GM23338 (cell line): ENCODE data around the gene RAVER1. TPM values are rescaled to one million over a fixed set of nuclear protein-coding genes. Genes with fewer than 3 reads are reported as not detected.
"Not testable (repeated sequence)": the region's sequence is repeated elsewhere in the genome, so short reads cannot be mapped to it uniquely, and the experiment has no call there.

Experiments used
- ATAC-seq: fragments of 200-7000 bp; cut with Tn5 transposase; 3 replicates; pipeline ENCODE4 v1.9.1; 2020
- DNase-seq: peaks from one replicate; pipeline ENCODE4 v3.0.0-alpha.2; 2015; ENCODE audit warnings: low spot score
- H2AFZ ChIP-seq: fragments of 200-600 bp; sonication (generic); 2 replicates; pipeline ENCODE4 v1.8.0; 2016; ENCODE audit warnings: antibody characterized with exemption, mild to moderate bottlenecking, moderate library complexity
- H3F3A ChIP-seq: fragments of 200-600 bp; sonication (generic); replicated peaks from 2 replicates; pipeline ENCODE4 v1.8.0; 2017; ENCODE audit warnings: antibody characterized with exemption, mixed run types, low read depth
- H3K27ac ChIP-seq: fragments of 200-600 bp; sonication (generic); 2 replicates; pipeline ENCODE4 v1.6.1; 2016; ENCODE audit warnings: low read depth
- H3K27me3 ChIP-seq: fragments of 200-600 bp; sonication (generic); 2 replicates; pipeline ENCODE4 v1.8.0; 2016; ENCODE audit warnings: mild to moderate bottlenecking, mixed run types, moderate library complexity; ENCODE audit not compliant: insufficient read depth
- H3K36me3 ChIP-seq: fragments of 200-600 bp; sonication (generic); 2 replicates; pipeline ENCODE4 v1.8.0; 2016; ENCODE audit warnings: mild to moderate bottlenecking; ENCODE audit not compliant: insufficient read depth
- H3K4me1 ChIP-seq: fragments of 200-600 bp; sonication (generic); 2 replicates; pipeline ENCODE4 v1.8.0; 2016; ENCODE audit warnings: mild to moderate bottlenecking, moderate library complexity; ENCODE audit not compliant: insufficient read depth
- H3K4me2 ChIP-seq: fragments of 200-600 bp; sonication (generic); 2 replicates; pipeline ENCODE4 v1.7.1; 2017; ENCODE audit warnings: mixed run types
- H3K4me3 ChIP-seq: fragments of 200-600 bp; sonication (generic); 2 replicates; pipeline ENCODE4 v1.6.1; 2016; ENCODE audit warnings: mixed run types
- H3K79me2 ChIP-seq: fragments of 200-600 bp; sonication (generic); replicated peaks from 2 replicates; pipeline ENCODE4 v1.8.0; 2017; ENCODE audit warnings: mild to moderate bottlenecking; ENCODE audit not compliant: insufficient read depth
- H3K9me2 ChIP-seq: fragments of 200-600 bp; sonication (generic); 2 replicates; pipeline ENCODE4 v1.8.0; 2017; ENCODE audit not compliant: insufficient read depth
- H4K20me1 ChIP-seq: fragments of 200-600 bp; sonication (generic); replicated peaks from 2 replicates; pipeline ENCODE4 v1.8.0; 2017; ENCODE audit warnings: mild to moderate bottlenecking; ENCODE audit not compliant: insufficient read depth
- H3K27ac Mint-ChIP-seq: 2 replicates; pipeline ENCODE4 v1.8.0; 2020; ENCODE audit warnings: inconsistent platforms, mild to moderate bottlenecking, moderate library complexity, mixed read lengths
- H3K27me3 Mint-ChIP-seq: 3 replicates; pipeline ENCODE4 v1.8.0; 2022; ENCODE audit warnings: low read depth, mild to moderate bottlenecking, moderate library complexity, mixed read lengths, inconsistent platforms; ENCODE audit not compliant: insufficient read depth, poor library complexity
- H3K36me3 Mint-ChIP-seq: 3 replicates; pipeline ENCODE4 v1.8.0; 2021; ENCODE audit warnings: low read depth, mild to moderate bottlenecking, inconsistent platforms, moderate library complexity, mixed read lengths
- H3K4me1 Mint-ChIP-seq: 3 replicates; pipeline ENCODE4 v1.8.0; 2020; ENCODE audit warnings: mild to moderate bottlenecking, inconsistent platforms, mixed read lengths
- H3K4me3 Mint-ChIP-seq: 3 replicates; pipeline ENCODE4 v1.8.0; 2021; ENCODE audit warnings: moderate library complexity, mild to moderate bottlenecking, inconsistent platforms, mixed read lengths
- H3K9me3 Mint-ChIP-seq: 3 replicates; pipeline ENCODE4 v1.8.0; 2020; ENCODE audit warnings: moderate library complexity, mild to moderate bottlenecking, inconsistent platforms, mixed read lengths
- CREB1 ChIP-seq: fragments of 250-450 bp; sonication (Bioruptor Pico); IDR thresholded peaks from 2 replicates; pipeline ENCODE4 v1.5.0; 2020; ENCODE audit warnings: low read depth, mild to moderate bottlenecking, moderate library complexity
- CTCF ChIP-seq, 2 experiments: fragments of 200-600 bp in 1 of 2; sonication (generic) in 1 of 2; conservative IDR thresholded peaks; 2 replicates each; pipeline versions ENCODE4 v1.5.1 to v1.6.1; 2016 to 2017; ENCODE audit warnings: antibody characterized with exemption in 2 of 2, low read depth in 2 of 2, mild to moderate bottlenecking in 2 of 2, moderate library complexity in 1 of 2
- EZH2 ChIP-seq: fragments of 200-600 bp; sonication (generic); IDR thresholded peaks from one replicate; pipeline ENCODE4 v1.8.0; 2017; ENCODE audit warnings: antibody characterized with exemption, mild to moderate bottlenecking, low read depth; ENCODE audit not compliant: unreplicated experiment
- EZH2phosphoT487 ChIP-seq: fragments of 200-600 bp; sonication (generic); IDR thresholded peaks from one replicate; pipeline ENCODE4 v1.8.1; 2018; ENCODE audit warnings: antibody characterized with exemption; ENCODE audit not compliant: unreplicated experiment
- JUNB ChIP-seq: IDR thresholded peaks from one replicate; pipeline ENCODE4 v1.6.1; 2016; ENCODE audit warnings: antibody characterized with exemption; ENCODE audit not compliant: unreplicated experiment
- NANOG ChIP-seq: IDR thresholded peaks from 2 replicates; pipeline ENCODE4 v1.6.1; 2016; ENCODE audit warnings: antibody characterized with exemption, borderline replicate concordance
- POLR2AphosphoS5 ChIP-seq: IDR thresholded peaks from 2 replicates; pipeline ENCODE4 v1.6.1; 2016; ENCODE audit warnings: antibody characterized with exemption, low read depth
- REST ChIP-seq: IDR thresholded peaks from one replicate; pipeline ENCODE4 v1.6.1; 2018; ENCODE audit warnings: antibody characterized with exemption; ENCODE audit not compliant: unreplicated experiment
- STAT1 ChIP-seq: IDR thresholded peaks from one replicate; pipeline ENCODE4 v1.6.1; 2016; ENCODE audit warnings: antibody characterized with exemption; ENCODE audit not compliant: unreplicated experiment
- ZNF114 ChIP-seq: fragments of 250-450 bp; sonication (Bioruptor Pico); IDR thresholded peaks from 2 replicates; pipeline ENCODE4 v1.5.0; 2020; ENCODE audit warnings: mild to moderate bottlenecking, moderate library complexity
- ZNF331 ChIP-seq: fragments of 250-450 bp; sonication (Bioruptor Pico); IDR thresholded peaks from 2 replicates; pipeline ENCODE4 v1.5.0; 2020; ENCODE audit warnings: low read depth, mild to moderate bottlenecking, moderate library complexity
- polyA plus RNA-seq: library from polyadenylated mRNA; unstranded; fragments of >200 nt; fragmentation: Nextera tagmentation; extraction: Ambion mirVana; gene quantifications from 2 replicates; pipeline ENCODE4 v1.2.1, GENCODE V29; 2016
- total RNA-seq: library from RNA; depleted of rRNA; stranded (reverse); fragments of >200 nt; shearing (Covaris generic); gene quantifications from 2 replicates; pipeline ENCODE4 v1.2.3, GENCODE V29; 2014

The RAVER1 gene
- total and polyA plus RNA-seq, 2 experiments from 2014 or later: 25.5 to 88.3 TPM

DNA sequence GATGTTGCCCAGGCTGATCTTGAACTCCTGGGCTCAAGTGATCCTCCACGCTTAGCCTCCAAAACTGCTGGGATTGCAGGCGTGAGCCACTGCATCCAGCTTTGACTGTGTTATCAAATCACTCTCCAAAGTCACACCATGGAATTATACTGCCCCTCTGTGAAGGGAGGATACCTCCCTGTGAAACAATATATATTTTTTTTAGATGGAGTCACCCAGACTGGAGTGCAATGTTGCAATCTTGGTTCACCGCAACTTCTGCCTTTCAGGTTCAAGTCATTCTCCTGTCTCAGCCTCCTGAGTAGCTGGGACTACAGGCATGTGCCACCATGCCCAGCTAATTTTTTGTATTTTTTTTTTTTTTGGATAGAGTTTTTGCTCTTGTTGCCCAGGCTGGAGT, 39.4 kb upstream of the RAVER1 start:
- Histone ChIP-seq H3K4me3 (no peak overlapping the region), H3K4me1 (no peaks in the 10 kb centered on the region), H3K4me2 (no peak overlapping the region), H3K36me3 (no peaks in the 10 kb centered on the region), H4K20me1 (no peaks in the 10 kb centered on the region; the same call in 1 of the 2 replicates), H3F3A (no peaks in the 10 kb centered on the region), H2AFZ (no peak overlapping the region), H3K79me2 (no peaks in the 10 kb centered on the region), H3K9me2 (no peaks in the 10 kb centered on the region), H3K27me3 (no peaks in the 10 kb centered on the region), H3K27ac (no peak overlapping the region)
- ATAC-seq (no peak), DNase-seq (no peak)
- H3K36me3 Mint-ChIP-seq: peaks cover 26% of the 10 kb centered on the region
- H3K27me3 Mint-ChIP-seq: peaks cover 7% of the 10 kb centered on the region
- H3K4me3 Mint-ChIP-seq: no peak overlapping the region
- no peak for TF ChIP-seq ZNF114 (CRISPR knock-in tag)
- TF ChIP-seq JUNB: no peak
- no peak for TF ChIP-seq EZH2
- TF ChIP-seq ZNF331 (CRISPR knock-in tag): no peak
- TF ChIP-seq EZH2phosphoT487: no peak
- no peak for TF ChIP-seq NANOG
- no peak for TF ChIP-seq REST
- no peak overlapping the region for H3K27ac Mint-ChIP-seq
- H3K9me3 Mint-ChIP-seq: no peaks in the 10 kb centered on the region
- no peaks in the 10 kb centered on the region for H3K4me1 Mint-ChIP-seq

GRCh38 chr19:10368101-10368803, 34.9 kb upstream of the RAVER1 start:
- no peak overlapping the region for H3K4me2 ChIP-seq
- no peak overlapping the region for H3K4me3 ChIP-seq
- no peaks in the 10 kb centered on the region for H3K79me2 ChIP-seq
- H3F3A ChIP-seq: no peaks in the 10 kb centered on the region
- ATAC-seq (peak; percentile 76), DNase-seq (peak; percentile 36)
- H3K36me3 Mint-ChIP-seq: peaks cover 32% of the 10 kb centered on the region
- no peaks in the 10 kb centered on the region for H3K27me3 ChIP-seq
- no peak for TF ChIP-seq CTCF (conservative IDR thresholded peaks at IDR 0.05; ENCODE audit: low read depth in 2 of 2)
- no peak for TF ChIP-seq JUNB
- TF ChIP-seq STAT1: no peak
- TF ChIP-seq ZNF331 (CRISPR knock-in tag): no peak
- TF ChIP-seq CREB1 (CRISPR knock-in tag): no peak
- no peak for TF ChIP-seq POLR2AphosphoS5
- no peak for TF ChIP-seq NANOG
- no peak overlapping the region for H3K27ac Mint-ChIP-seq
- no peak overlapping the region for H2AFZ ChIP-seq
- no peaks in the 10 kb centered on the region for H4K20me1 ChIP-seq
- H3K4me3 Mint-ChIP-seq: no peak overlapping the region
- no peaks in the 10 kb centered on the region for H3K9me2 ChIP-seq
- H3K9me3 Mint-ChIP-seq: no peaks in the 10 kb centered on the region
- H3K27me3 Mint-ChIP-seq: peaks cover 7% of the 10 kb centered on the region
- H3K4me1 ChIP-seq: no peaks in the 10 kb centered on the region
- H3K36me3 ChIP-seq: no peaks in the 10 kb centered on the region; the same call in 1 of the 2 replicates
- H3K27ac ChIP-seq: no peak overlapping the region
- H3K4me1 Mint-ChIP-seq: no peaks in the 10 kb centered on the region

- H3K9me3 Mint-ChIP-seq, H3K4me2 ChIP-seq, H3K27me3 ChIP-seq, H3K79me2 ChIP-seq, H3F3A ChIP-seq, H3K27ac Mint-ChIP-seq, H2AFZ ChIP-seq, H3K4me1 ChIP-seq, DNase-seq, H3K4me3 Mint-ChIP-seq, H3K27me3 Mint-ChIP-seq, H3K4me1 Mint-ChIP-seq, H4K20me1 ChIP-seq, ATAC-seq, H3K36me3 ChIP-seq, H3K4me3 ChIP-seq, H3K9me2 ChIP-seq, H3K27ac ChIP-seq: not testable (repeated sequence)
- H3K36me3 Mint-ChIP-seq: peaks cover 32% of the 10 kb centered on the region
These were observed 33.7 kb upstream of the RAVER1 start for GRCh38 chr19:10366950-10367512.
